Measurements from ENCODE around the gene YWHAE.
"Not testable (repeated sequence)": the region's sequence is repeated elsewhere in the genome, so short reads cannot be mapped to it uniquely, and the experiment has no call there.

YWHAE gene

DNA sequence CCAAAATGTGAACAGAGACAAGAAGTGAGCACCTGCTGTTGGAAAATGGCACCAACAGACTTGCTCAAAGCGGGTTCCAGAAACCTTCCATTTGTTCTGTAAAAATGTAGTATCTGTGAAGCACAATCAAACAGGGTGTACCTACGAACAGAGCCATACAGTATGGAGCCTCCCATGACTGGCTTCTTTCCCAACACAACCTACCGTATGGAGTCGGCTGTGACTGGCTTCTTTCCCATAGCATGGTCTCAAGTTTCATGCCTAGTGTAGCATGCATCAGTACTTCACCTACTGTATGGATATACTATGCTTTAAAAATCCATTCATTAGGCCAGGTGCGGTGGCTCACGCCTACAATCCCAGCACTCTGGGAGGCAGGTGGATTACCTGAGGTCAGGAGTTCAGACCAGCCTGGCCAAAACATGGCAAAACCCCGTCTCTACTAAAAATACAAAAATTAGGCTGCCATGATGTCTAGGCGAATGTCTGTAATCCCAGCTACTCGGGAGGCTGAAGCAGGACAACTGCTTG is 26.2 kb downstream of the YWHAE start:
- no peak for DNase-seq (ENCODE audit: low spot score)

- no peak for DNase-seq (ENCODE audit: low spot score)
Measured at GRCh38 chr17:1372618-1373017, 27.4 kb downstream of the YWHAE start.

DNA sequence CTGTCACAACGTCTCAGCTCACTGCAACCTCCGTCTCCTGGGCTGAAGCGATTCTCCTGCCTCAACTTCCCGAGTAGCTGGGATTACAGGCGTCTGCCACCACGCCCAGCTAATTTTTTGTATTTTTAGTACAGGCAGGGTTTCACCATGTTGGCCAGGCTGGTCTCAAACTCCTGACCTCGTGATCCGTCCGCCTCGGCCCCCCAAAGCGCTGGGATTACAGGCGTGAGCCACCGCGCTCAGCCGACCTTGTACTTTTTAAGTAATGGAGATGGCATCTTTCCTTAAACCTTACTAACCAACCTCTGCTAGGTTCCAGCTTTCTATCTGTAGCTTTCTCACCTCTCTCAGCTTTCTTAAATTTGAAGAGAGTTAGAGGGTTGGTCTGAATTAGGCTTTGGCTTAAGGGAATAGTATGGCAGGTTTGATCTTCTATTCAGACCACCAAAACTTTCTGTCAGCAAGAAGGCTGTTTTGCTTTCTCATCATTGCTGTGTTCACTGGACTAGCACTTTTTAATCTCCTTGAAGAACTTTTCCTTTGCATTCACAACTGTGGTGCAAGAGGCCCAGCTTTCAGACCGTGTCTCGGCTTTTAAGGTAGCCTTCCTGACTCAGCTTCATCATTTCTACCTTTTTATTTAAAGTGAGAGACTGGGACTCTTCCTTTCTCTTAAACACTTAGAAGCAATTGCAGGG is 28.0 kb downstream of the YWHAE start:
- no peak for DNase-seq (ENCODE audit: low spot score)

DNA sequence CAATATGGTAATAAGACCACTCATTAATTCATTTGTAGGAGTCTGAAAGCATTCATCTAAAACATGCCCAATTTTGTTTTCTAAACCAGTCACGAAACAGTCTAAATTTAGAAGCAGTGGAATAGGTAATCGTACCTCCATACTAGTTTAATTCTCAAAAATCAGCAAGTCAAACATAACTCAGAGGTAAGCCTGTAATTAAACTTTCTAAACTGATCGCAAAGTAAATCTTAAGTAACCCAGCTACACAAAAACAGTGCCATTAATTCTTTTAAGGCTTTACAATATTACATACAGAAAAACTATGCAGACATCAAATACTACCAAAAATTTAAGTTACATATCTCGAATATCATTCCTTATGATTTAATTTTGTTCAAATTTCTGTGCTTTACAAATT is 31.4 kb downstream of the YWHAE start:
- no peak for DNase-seq (ENCODE audit: low spot score)

DNA sequence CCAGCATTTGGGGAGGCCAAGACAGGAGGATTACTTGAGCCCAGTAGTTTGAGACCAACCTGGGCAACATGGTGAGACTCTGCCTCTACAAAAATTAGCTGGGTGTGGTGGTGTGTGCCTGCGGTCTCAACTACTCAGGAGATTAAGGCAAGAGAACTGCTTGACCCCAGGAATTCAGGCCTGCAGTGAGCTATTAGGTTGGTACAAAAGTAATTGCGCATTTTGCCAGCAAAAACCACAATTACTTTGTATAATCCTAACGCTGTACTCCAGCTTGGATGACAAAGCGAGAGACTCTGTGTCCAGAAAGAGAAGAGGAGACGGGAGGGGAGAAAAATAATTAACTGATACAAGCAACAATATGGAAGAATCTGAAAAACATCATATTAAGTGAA is 32.7 kb downstream of the YWHAE start:
- no peak for DNase-seq (ENCODE audit: low spot score)

DNA sequence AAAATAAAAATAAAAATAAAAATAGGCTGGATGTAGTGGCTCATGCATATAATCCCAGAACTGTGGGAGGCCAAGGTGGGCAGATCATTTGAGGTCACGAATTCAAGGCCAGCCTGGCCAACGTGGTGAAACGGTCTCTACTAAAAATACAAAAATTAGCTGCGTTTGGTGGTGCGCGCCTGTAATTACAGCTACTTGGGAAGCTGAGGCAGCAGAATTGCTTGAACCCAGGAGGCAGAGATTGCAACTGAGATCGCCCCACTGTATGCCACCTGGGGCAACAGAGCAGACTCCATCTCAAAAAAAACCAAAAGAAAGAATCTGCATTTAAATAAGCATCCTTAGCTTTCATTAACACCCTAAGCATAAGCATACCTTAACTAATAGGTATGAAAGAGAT is 33.8 kb downstream of the YWHAE start:
- no peak for DNase-seq (ENCODE audit: low spot score)

DNA sequence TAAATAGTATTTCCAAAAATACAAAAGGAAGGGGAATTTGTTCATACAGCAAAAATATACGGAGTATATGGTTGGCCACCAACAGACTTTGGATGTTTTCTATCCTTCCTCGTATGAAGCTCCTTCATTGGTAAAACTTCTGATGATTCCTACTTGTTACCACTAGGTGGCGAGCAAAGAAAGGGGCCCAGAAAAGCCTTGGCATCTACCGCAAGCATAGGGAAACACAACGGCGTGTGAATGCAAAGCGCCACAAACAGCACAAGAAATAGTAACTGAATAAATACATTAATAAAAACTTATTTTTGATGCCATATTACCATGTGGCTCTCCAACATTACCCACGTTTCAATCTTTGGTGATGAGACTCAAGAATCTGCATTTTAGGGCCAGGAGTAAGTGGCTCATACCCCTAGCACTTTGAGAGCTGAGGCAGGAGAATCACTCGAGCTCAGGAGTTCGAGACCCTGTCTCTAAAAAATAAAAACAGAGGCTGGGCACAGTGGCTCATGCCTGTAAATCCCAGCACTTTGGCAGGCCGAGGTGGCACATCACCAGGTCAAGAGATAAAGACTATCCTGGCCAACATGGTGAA is 34.5 kb downstream of the YWHAE start:
- DNase-seq (ENCODE audit: low spot score) = peak; percentile 38

DNA sequence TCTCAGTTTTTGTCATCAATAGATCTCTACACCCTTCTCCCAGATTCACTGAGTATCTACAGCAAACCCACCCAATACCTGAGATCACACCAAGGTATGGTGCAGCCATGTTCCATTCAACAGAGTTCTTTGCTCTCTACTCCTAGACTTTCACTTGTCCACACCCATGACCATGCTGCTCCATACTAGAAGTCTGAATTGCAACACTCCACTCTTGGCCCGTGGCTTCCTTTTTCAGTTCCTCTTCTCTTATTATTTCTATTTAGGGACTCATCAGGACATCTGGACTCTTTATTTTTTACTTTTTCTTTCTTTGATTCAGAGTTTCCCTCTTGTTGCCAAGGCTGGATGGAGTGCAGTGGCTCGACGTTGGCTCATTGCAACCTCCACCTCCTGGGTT is 37.1 kb downstream of the YWHAE start:
- DNase-seq (ENCODE audit: low spot score) = no peak

GRCh38 chr17:1362065-1362848 is 37.8 kb downstream of the YWHAE start:
- no peak for DNase-seq (ENCODE audit: low spot score)

- no peak for DNase-seq (ENCODE audit: low spot score)
Measured at GRCh38 chr17:1360975-1361374, 39.0 kb downstream of the YWHAE start.

DNA sequence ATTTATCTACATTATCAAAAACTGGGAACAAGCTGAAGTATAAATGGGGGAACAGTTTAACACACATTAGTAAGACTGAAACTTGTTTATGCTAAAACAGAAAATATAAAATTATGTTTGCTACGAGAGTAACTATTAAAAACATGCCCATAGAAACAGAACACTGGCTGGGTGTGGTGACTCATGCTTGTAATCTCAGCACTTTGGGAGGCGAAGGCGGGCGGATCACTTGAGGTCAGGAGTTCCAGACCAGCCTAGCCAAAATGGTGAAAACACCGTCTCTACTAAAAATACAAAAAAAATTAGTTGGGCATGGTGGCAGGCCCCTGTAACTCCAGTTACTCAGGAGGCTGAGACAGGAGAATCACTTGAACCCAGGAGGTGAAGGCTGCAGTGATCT is 39.7 kb downstream of the YWHAE start:
- DNase-seq (ENCODE audit: low spot score) = not testable (repeated sequence)

DNA sequence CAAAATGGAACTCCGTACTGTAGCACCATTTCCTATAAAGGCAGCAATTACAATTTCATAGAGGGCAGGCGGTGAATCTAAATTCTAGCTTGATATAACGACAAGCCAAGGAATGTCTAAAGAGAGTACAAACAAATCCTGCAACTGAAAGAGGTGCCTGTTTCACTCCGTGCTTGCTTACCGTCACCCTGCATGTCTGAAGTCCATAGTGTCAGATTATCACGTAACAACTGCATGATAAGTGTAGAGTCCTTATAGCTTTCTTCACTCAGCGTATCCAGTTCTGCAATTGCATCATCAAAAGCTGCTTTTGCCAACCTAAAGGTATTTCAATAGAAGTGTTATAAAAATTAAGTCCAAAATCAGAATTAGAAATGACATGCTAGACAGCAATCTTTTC is 46.0 kb downstream of the YWHAE start:
- DNase-seq (ENCODE audit: low spot score) = no peak

- not testable (repeated sequence) for DNase-seq (ENCODE audit: low spot score)
Measured at GRCh38 chr17:1352530-1352929, 47.5 kb downstream of the YWHAE start.

- no peak for DNase-seq (ENCODE audit: low spot score)
Measured at GRCh38 chr17:1351971-1352370, 48.1 kb downstream of the YWHAE start.

DNA sequence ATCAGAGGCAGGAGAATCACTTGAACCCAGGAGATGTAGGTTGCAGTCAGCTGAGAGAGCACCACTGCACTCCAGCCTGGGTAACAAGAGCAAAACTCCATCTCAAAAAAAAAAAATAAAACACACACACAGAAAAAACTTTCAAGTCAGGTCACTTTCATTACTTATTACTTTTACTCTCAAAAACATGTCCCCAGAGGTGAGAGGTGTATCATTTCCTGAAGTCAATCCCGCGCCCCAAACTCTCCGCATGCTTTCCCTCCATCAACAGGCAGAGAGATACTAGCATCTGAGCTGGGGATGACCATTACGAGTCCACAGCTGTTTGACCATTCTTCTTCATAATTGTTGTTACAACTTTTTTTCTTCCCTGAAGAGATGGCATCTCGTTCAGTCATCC is 48.7 kb downstream of the YWHAE start:
- DNase-seq (ENCODE audit: low spot score) = no peak

GRCh38 chr17:1347589-1348323 is 52.3 kb downstream of the YWHAE start:
- DNase-seq (ENCODE audit: low spot score) = no peak

DNA sequence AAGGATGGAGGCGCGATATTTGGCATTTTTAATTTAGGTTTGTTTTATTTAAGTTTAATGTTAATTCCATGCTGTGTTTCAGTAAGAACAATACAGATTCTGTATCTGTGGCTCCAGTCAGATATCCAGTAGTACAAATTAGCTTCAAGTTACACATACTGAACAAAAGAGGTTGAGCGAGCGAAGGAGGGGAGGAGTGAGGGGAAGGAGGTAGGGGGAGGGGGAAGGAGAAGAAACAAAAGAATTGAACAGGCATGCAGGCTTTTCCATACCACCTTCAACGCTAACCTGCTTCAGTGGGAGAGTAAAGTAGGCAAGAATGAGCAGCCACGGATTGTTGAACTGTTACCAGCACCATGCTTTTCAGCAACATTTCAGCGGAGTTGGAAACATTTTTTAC is 55.5 kb downstream of the YWHAE start:
- no peak for DNase-seq (ENCODE audit: low spot score)

DNA sequence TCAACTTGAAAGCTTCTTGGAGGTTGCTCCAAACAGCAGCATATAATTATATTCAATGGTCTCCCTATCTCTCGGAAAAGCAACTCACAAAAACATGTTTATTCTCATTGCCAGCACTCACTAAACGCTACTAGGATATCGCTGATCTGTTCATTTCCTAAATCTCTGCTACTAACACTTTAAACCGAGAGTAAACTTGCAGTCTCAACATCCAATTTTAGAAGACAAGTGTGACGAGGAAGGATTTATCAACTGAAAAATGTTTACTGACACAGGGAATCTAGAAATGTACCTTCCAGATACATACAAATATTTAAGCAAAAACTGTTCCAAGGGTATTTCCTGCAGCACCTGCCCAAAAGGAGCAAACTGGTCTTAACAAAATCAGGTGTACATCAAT is 56.5 kb downstream of the YWHAE start:
- no peak for DNase-seq (ENCODE audit: low spot score)

- no peak for DNase-seq (ENCODE audit: low spot score)
Measured at GRCh38 chr17:1340371-1340770, 59.7 kb downstream of the YWHAE start.

GRCh38 chr17:1331708-1332107 is 68.3 kb downstream of the YWHAE start:
- DNase-seq (ENCODE audit: low spot score) = no peak

DNA sequence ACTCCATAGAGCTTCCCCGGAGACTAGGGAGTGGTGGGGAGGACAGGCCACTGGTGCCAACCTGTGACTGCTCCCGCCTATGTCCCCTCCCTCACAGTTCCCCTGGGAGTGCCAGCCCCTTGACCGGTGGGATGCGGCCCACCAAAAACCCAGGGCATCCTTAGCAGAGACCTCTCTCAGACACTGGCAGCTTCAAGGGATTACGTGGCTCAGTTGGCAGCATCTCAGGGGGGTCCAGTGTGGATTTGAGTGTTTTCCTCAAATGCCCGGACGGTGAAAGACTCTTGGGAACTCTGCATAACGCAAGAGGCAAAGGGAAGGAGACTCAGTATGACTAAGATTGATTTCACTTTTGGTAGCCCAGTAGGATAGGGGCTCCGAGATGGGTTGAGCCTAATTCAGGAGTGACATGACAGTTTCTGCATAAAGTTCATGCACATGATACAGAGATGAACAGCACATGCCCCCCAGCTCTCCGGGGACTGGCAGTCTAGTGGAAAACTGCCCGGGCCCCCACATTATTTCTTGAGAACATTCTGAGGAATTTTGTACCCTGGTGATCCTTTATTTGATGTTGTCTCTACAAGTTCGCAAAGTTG is 70.2 kb downstream of the YWHAE start:
- no peak for DNase-seq (ENCODE audit: low spot score)

DNA sequence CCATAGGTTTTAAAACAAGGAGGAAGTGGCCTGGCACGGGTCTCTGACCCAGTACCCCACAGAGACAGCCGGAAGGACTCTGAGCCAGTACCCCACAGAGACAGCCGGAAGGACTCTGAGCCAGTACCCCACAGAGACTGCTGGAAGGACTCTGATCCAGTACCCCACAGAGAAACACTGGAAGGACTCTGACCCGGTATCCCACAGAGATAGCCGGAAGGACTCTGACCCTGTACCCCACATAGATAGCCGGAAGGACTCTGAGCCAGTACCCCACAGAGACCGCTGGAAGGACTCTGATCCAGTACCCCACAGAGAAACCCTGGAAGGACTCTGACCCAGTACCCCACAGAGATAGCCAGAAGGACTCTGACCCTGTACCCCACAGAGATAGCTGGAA is 71.6 kb downstream of the YWHAE start:
- DNase-seq (ENCODE audit: low spot score) = no peak

All from HuH-7.5 (cell line).